ENCODE measurements around the gene LYST. TPM values are rescaled to one million over a fixed set of nuclear protein-coding genes. Genes with fewer than 3 reads are reported as not detected.

LYST gene
- total RNA-seq, 1 donor from 2014 or later = 78.2 TPM

Other genes with a start within 250 kb of the LYST start
- 1.9 TPM for gene GNG4, start 217.1 kb downstream of the LYST start, total RNA-seq (ENCODE audit: insufficient read depth, low replicate concordance)
- gene NID1, start 198.2 kb upstream of the LYST start, total RNA-seq (ENCODE audit: insufficient read depth, low replicate concordance) = 173 TPM

Data from umbilical cord (tissue), 1 donor.